ENCODE data around the gene TMEM14C. TPM values are rescaled to one million over a fixed set of nuclear protein-coding genes. Genes with fewer than 3 reads are reported as not detected.

The TMEM14C gene
- total RNA-seq, 2 donors from 2014 or later = 123 to 133 TPM

DNA sequence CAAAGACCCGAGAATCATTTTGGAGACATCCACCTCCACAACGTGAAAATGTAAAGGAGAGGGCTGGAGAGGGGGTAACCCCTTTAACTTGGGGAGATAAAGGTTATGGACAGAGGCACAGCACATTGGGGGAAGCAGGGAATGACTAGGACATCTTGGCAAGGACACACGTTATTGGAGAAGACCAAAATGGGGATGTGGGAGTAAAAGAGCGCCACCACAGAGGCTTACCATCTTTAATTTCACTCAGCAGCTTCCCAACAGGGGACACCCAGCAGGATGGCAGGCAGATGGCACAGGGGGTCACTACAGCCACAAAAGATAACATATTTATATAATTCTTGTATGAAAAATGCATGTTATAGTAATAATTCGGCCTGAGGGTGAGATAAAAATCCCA, 38.3 kb upstream of the TMEM14C start:
- no peak overlapping the region for H3K4me3 ChIP-seq

GRCh38 chr6:10685092-10685915, 37.6 kb upstream of the TMEM14C start:
- Histone ChIP-seq H3K4me1 (no peaks in the 10 kb centered on the region), H3K4me3 (no peak overlapping the region), H3K27me3 (no peaks in the 10 kb centered on the region), H3K9me3 (no peaks in the 10 kb centered on the region), H3K36me3 (no peaks in the 10 kb centered on the region), H3K27ac (no peak overlapping the region)
- DNase-seq (ENCODE audit: low spot score) = no peak
- TF ChIP-seq, protein P1, sequence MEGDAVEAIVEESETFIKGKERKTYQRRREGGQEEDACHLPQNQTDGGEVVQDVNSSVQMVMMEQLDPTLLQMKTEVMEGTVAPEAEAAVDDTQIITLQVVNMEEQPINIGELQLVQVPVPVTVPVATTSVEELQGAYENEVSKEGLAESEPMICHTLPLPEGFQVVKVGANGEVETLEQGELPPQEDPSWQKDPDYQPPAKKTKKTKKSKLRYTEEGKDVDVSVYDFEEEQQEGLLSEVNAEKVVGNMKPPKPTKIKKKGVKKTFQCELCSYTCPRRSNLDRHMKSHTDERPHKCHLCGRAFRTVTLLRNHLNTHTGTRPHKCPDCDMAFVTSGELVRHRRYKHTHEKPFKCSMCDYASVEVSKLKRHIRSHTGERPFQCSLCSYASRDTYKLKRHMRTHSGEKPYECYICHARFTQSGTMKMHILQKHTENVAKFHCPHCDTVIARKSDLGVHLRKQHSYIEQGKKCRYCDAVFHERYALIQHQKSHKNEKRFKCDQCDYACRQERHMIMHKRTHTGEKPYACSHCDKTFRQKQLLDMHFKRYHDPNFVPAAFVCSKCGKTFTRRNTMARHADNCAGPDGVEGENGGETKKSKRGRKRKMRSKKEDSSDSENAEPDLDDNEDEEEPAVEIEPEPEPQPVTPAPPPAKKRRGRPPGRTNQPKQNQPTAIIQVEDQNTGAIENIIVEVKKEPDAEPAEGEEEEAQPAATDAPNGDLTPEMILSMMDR (IDR thresholded peaks at IDR 0.05) = no peak

More for the DNA sequence above, 38.3 kb upstream of the TMEM14C start:
- no peak overlapping the region for H3K27ac ChIP-seq
- TF ChIP-seq, protein P1 (IDR thresholded peaks at IDR 0.05) = no peak
- no peak for DNase-seq (ENCODE audit: low spot score)
- H3K9me3 ChIP-seq = no peaks in the 10 kb centered on the region
- no peaks in the 10 kb centered on the region for H3K4me1 ChIP-seq
- H3K27me3 ChIP-seq = no peaks in the 10 kb centered on the region
- H3K36me3 ChIP-seq = no peaks in the 10 kb centered on the region

- no peak for DNase-seq (ENCODE audit: low spot score)
- H3K27ac ChIP-seq = no peak overlapping the region
- H3K36me3 ChIP-seq = no peaks in the 10 kb centered on the region
- H3K4me3 ChIP-seq = no peak overlapping the region
- no peaks in the 10 kb centered on the region for H3K4me1 ChIP-seq
- no peaks in the 10 kb centered on the region for H3K27me3 ChIP-seq
- no peaks in the 10 kb centered on the region for H3K9me3 ChIP-seq
- TF ChIP-seq, protein P1 (IDR thresholded peaks at IDR 0.05) = no peak
Measured at GRCh38 chr6:10686901-10687300, 36.0 kb upstream of the TMEM14C start.

GRCh38 chr6:10687582-10687981, 35.3 kb upstream of the TMEM14C start:
- Histone ChIP-seq H3K27me3 (no peaks in the 10 kb centered on the region), H3K4me1 (no peaks in the 10 kb centered on the region), H3K4me3 (no peak overlapping the region), H3K9me3 (no peaks in the 10 kb centered on the region), H3K36me3 (no peaks in the 10 kb centered on the region), H3K27ac (no peak overlapping the region)
- no peak for DNase-seq (ENCODE audit: low spot score)
- TF ChIP-seq, protein P1 (IDR thresholded peaks at IDR 0.05) = no peak

DNA sequence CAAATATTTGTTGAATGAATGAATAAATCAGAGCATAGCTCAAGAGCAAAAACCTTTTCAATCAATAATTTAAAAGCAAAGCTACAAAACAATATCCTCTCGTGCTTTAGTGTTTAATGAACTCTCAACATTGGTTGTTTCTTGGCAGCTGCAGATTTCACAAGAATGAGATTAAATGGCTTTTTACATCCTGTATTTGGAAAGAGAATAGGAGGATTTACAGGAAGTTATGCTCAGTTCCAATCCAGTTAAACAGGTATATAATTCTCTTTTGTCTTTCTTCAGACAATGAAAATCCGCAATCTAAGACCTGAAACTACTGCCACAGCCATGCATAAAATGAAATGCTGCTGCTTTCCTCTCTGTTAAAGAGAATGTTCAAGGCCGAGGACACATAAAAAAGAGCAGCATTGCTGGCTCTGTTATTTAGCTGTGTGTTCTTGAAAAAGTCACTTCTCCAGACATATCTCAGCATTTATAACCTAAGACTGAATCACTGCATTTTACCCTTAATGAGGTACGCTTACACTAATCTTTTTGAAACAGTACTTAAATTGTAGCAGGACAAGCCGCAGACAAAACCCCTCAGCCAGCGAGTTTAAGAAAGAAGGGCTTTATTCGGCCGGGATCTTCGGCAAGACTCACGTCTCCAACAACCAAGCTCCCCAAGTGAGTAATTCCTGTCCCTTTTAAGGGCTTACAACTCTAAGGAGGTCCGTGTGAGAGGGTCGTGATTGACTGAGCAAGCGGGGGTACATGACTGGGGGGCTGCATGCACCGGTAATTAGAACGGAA, 32.0 kb upstream of the TMEM14C start:
- TF ChIP-seq, protein P1 (IDR thresholded peaks at IDR 0.05) = no peak
- no peak for DNase-seq (ENCODE audit: low spot score)
- no peaks in the 10 kb centered on the region for H3K36me3 ChIP-seq
- no peaks in the 10 kb centered on the region for H3K27me3 ChIP-seq
- H3K27ac ChIP-seq = no peak overlapping the region
- H3K4me1 ChIP-seq = peaks cover 0 to 18% of the 10 kb centered on the region in 2 donors
- H3K4me3 ChIP-seq = no peak overlapping the region
- no peaks in the 10 kb centered on the region for H3K9me3 ChIP-seq

Data from right atrium auricular region (tissue), 2 donors.